Measurements from ENCODE around the gene MATK. TPM values are rescaled to one million over a fixed set of nuclear protein-coding genes. Genes with fewer than 3 reads are reported as not detected.
"Not testable (repeated sequence)": the region's sequence is repeated elsewhere in the genome, so short reads cannot be mapped to it uniquely, and the experiment has no call there.

MATK gene
- total RNA-seq, 1 experiment from 2014 or later = 0.29 TPM

DNA sequence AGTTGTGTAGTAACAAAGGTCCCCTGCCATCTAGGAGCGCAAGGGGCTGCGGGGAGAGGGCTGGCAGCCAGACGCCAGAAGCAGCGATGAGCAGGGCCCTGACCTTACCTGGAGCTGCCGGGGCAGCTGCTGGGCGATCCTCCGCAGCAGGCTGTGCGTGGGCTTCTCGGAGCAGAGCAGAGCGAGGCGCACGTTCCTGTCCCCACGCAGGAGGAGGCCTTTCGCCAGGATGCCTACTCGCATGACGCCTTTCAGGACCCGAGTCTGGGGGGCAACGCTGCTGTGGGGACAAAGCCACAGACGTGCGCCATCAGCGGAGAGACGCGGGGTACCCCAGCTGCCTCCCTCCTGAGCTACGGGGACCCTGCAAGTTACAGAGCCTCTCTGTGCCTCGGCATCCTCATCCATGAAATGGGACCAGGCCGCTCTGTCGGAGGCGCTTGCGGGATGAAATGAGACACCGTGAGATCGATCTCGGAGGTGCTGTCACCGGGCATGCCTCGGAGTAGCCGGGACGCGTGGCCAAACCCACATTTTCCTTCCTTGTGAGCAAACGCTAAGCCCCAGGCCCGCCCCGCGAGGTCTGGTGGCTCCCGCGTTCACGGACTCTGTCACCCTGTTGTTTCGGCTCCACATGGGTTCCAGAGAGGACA, 30.5 kb upstream of the MATK start:
- Histone ChIP-seq H3K9me3 (no peaks in the 10 kb centered on the region), H3K4me1 (no peaks in the 10 kb centered on the region), H3K4me3 (ENCODE audit: low read depth, low read length) (no peak overlapping the region), H3K27me3 (replicated peaks; ENCODE audit: control insufficient read depth, insufficient read depth, low read length) (no peaks in the 10 kb centered on the region), H3K36me3 (ENCODE audit: control insufficient read depth, insufficient read depth, low read length) (no peaks in the 10 kb centered on the region)
- intact Hi-C loops (cut with micrococcal nuclease; ENCODE audit: unreplicated experiment) = no loop called here
- ChIA-PET POLR2A (no interaction called here), CTCF (interaction anchor here (0.7 kb wide), 1 partner anchor 10 kb away, joined by 7 read pairs; no protein-coding TSS in a partner anchor)
- Mint-ChIP-seq H3K27ac (ENCODE audit: unreplicated experiment) (no peak overlapping the region), H3K9me3 (ENCODE audit: unreplicated experiment) (no peaks in the 10 kb centered on the region), H3K4me3 (ENCODE audit: unreplicated experiment) (no peak overlapping the region), H3K36me3 (ENCODE audit: insufficient read depth, unreplicated experiment) (no peaks in the 10 kb centered on the region), H3K27me3 (ENCODE audit: insufficient read depth, unreplicated experiment) (no peaks in the 10 kb centered on the region), H3K4me1 (ENCODE audit: low read depth, unreplicated experiment) (no peaks in the 10 kb centered on the region)
- DNase-seq = no peak
- BruUV-seq (replicated peaks) = no TSS peak
- TF ChIP-seq, protein P1, sequence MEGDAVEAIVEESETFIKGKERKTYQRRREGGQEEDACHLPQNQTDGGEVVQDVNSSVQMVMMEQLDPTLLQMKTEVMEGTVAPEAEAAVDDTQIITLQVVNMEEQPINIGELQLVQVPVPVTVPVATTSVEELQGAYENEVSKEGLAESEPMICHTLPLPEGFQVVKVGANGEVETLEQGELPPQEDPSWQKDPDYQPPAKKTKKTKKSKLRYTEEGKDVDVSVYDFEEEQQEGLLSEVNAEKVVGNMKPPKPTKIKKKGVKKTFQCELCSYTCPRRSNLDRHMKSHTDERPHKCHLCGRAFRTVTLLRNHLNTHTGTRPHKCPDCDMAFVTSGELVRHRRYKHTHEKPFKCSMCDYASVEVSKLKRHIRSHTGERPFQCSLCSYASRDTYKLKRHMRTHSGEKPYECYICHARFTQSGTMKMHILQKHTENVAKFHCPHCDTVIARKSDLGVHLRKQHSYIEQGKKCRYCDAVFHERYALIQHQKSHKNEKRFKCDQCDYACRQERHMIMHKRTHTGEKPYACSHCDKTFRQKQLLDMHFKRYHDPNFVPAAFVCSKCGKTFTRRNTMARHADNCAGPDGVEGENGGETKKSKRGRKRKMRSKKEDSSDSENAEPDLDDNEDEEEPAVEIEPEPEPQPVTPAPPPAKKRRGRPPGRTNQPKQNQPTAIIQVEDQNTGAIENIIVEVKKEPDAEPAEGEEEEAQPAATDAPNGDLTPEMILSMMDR (IDR thresholded peaks at IDR 0.05; ENCODE audit: insufficient read depth in 1 of 2, low read depth in 1 of 2, low read length in 1 of 2, severe bottlenecking in 1 of 2, unreplicated experiment in 1 of 2) = no peak

DNA sequence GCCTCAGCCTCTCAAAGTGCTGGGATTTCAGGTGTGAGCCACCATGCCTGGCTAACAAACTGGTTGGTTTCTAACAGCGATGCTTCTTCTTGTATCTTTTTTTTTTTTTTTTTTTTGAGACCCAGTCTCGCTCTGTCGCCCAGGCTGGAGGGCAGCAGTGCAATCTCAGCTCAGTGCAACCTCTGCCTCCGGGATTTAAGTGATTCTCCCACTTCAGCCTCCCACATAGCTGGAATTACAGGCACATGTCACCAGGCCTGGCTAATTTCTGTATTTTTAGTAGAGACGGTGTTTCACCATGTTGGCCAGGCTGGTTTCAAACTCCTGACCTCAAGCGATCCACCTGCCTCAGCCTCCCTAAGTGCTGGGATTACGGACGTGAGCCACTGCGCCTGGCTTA, 30.0 kb upstream of the MATK start:
- H3K4me1 ChIP-seq; H3K27me3 Mint-ChIP-seq (ENCODE audit: insufficient read depth, unreplicated experiment); H3K27me3 ChIP-seq (replicated peaks; ENCODE audit: control insufficient read depth, insufficient read depth, low read length); H3K9me3 ChIP-seq; H3K4me3 Mint-ChIP-seq (ENCODE audit: unreplicated experiment); H3K36me3 ChIP-seq (ENCODE audit: control insufficient read depth, insufficient read depth, low read length); H3K4me3 ChIP-seq (ENCODE audit: low read depth, low read length); intact Hi-C loops (cut with micrococcal nuclease; ENCODE audit: unreplicated experiment); H3K4me1 Mint-ChIP-seq (ENCODE audit: low read depth, unreplicated experiment); DNase-seq; H3K36me3 Mint-ChIP-seq (ENCODE audit: insufficient read depth, unreplicated experiment); H3K27ac Mint-ChIP-seq (ENCODE audit: unreplicated experiment); BruUV-seq (replicated peaks); H3K9me3 Mint-ChIP-seq (ENCODE audit: unreplicated experiment); POLR2A ChIA-PET: not testable (repeated sequence)
- CTCF ChIA-PET = interaction anchor here (0.7 kb wide), 1 partner anchor 11 kb away, joined by 7 read pairs; no protein-coding TSS in a partner anchor

DNA sequence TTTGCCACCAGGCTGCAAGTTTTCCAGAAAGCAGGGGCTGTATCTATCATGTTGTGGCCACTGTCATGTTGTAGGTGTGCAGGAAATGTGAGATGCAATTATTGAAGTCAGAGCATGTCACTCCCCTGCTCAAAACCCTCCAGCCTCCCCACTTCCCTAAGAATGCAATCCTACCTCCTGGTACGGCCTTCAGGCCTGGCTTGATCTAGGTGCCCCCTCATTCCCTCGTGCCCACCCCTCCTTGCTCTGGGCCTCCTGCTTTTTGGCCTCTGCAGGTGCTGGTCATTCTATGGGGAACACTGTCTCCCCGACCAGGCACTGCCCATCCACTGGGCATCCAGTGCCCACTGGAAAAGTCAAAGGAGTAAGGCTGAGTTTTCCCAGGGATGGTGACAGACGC, 28.5 kb upstream of the MATK start:
- H3K27ac Mint-ChIP-seq (ENCODE audit: unreplicated experiment) = no peak overlapping the region
- TF ChIP-seq, protein P1 (IDR thresholded peaks at IDR 0.05; ENCODE audit: insufficient read depth in 1 of 2, low read depth in 1 of 2, low read length in 1 of 2, severe bottlenecking in 1 of 2, unreplicated experiment in 1 of 2) = no peak
- intact Hi-C loops (cut with micrococcal nuclease; ENCODE audit: unreplicated experiment) = no loop called here
- ChIA-PET CTCF (no interaction called here), POLR2A (no interaction called here)
- DNase-seq = no peak
- Histone ChIP-seq H3K9me3 (no peaks in the 10 kb centered on the region), H3K36me3 (ENCODE audit: control insufficient read depth, insufficient read depth, low read length) (no peaks in the 10 kb centered on the region), H3K27me3 (replicated peaks; ENCODE audit: control insufficient read depth, insufficient read depth, low read length) (no peaks in the 10 kb centered on the region), H3K4me3 (ENCODE audit: low read depth, low read length) (no peak overlapping the region), H3K4me1 (no peaks in the 10 kb centered on the region)
- no peaks in the 10 kb centered on the region for H3K27me3 Mint-ChIP-seq (ENCODE audit: insufficient read depth, unreplicated experiment)
- BruUV-seq (replicated peaks) = no TSS peak
- no peak overlapping the region for H3K4me3 Mint-ChIP-seq (ENCODE audit: unreplicated experiment)
- no peaks in the 10 kb centered on the region for H3K9me3 Mint-ChIP-seq (ENCODE audit: unreplicated experiment)
- H3K4me1 Mint-ChIP-seq (ENCODE audit: low read depth, unreplicated experiment) = no peaks in the 10 kb centered on the region
- no peaks in the 10 kb centered on the region for H3K36me3 Mint-ChIP-seq (ENCODE audit: insufficient read depth, unreplicated experiment)
